Smooth muscle cell (in vitro differentiated cells): ENCODE measurements around the gene TCF20. TPM values are rescaled to one million over a fixed set of nuclear protein-coding genes. Genes with fewer than 3 reads are reported as not detected.

Experiments used
- DNase-seq: peaks from one replicate; lab custom pipeline; 2025; ENCODE audit not compliant: unreplicated experiment; lab: John Stamatoyannopoulos, UW
- H2AFZ ChIP-seq: fragments of 200-600 bp; sonication (generic); 2 replicates; pipeline ENCODE4 v1.6.0; 2016; ENCODE audit warnings: antibody characterized with exemption, low read depth, mild to moderate bottlenecking
- H3F3A ChIP-seq: fragments of 200-600 bp; sonication (generic); 2 replicates; pipeline ENCODE4 v1.6.0; 2017; ENCODE audit warnings: antibody characterized with exemption, low read depth
- H3K27ac ChIP-seq: fragments of 200-600 bp; sonication (generic); 2 replicates; pipeline ENCODE4 v1.5.1; 2016; ENCODE audit warnings: low read depth, mild to moderate bottlenecking
- H3K27me3 ChIP-seq: fragments of 200-600 bp; sonication (generic); 2 replicates; pipeline ENCODE4 v1.6.1; 2016; ENCODE audit warnings: low read depth, mild to moderate bottlenecking
- H3K36me3 ChIP-seq: fragments of 200-600 bp; sonication (generic); 2 replicates; pipeline ENCODE4 v1.5.1; 2016; ENCODE audit warnings: low read depth
- H3K4me1 ChIP-seq: fragments of 200-600 bp; sonication (generic); 2 replicates; pipeline ENCODE4 v1.5.1; 2016; ENCODE audit warnings: low read depth
- H3K4me2 ChIP-seq: fragments of 200-600 bp; sonication (generic); 2 replicates; pipeline ENCODE4 v1.6.0; 2016; ENCODE audit warnings: mild to moderate bottlenecking
- H3K4me3 ChIP-seq: fragments of 200-600 bp; sonication (generic); 2 replicates; pipeline ENCODE4 v1.5.1; 2016; ENCODE audit warnings: mild to moderate bottlenecking
- H3K79me2 ChIP-seq: fragments of 200-600 bp; sonication (generic); 2 replicates; pipeline ENCODE4 v1.6.0; 2016; ENCODE audit warnings: low read depth, mild to moderate bottlenecking
- H3K9ac ChIP-seq: fragments of 200-600 bp; sonication (generic); 2 replicates; pipeline ENCODE4 v1.6.0; 2016; ENCODE audit warnings: low read depth
- H3K9me3 ChIP-seq: fragments of 200-600 bp; sonication (generic); replicated peaks from 2 replicates; pipeline ENCODE4 v1.5.1; 2016; ENCODE audit warnings: low read depth
- H4K20me1 ChIP-seq: fragments of 200-600 bp; sonication (generic); 2 replicates; pipeline ENCODE4 v1.6.0; 2016; ENCODE audit warnings: low read depth
- CTCF ChIP-seq: fragments of 200-600 bp; sonication (generic); IDR thresholded peaks from 2 replicates; pipeline ENCODE4 v1.5.1; 2017; ENCODE audit warnings: borderline replicate concordance, mild to moderate bottlenecking, antibody characterized with exemption; ENCODE audit not compliant: insufficient read depth, poor library complexity, severe bottlenecking
- WGBS: methylation state at CpG from one replicate; pipeline ENCODE4 v1.1.7; 2016; ENCODE audit warnings: low lambda C conversion rate; 5-methylcytosine and 5-hydroxymethylcytosine counted together
- polyA plus RNA-seq: library from polyadenylated mRNA; unstranded; fragments of >200 nt; fragmentation: Nextera tagmentation; extraction: Ambion mirVana; gene quantifications from 2 replicates; pipeline ENCODE4 v1.2.1, GENCODE V29; 2016
- total RNA-seq: library from RNA; depleted of rRNA; stranded (reverse); fragments of >200 nt; gene quantifications from 2 replicates; pipeline ENCODE4 v1.2.3, GENCODE V29; 2014

Gene TCF20
- total and polyA plus RNA-seq, 2 experiments from 2014 or later, result 3.7 to 23.3 TPM

DNA sequence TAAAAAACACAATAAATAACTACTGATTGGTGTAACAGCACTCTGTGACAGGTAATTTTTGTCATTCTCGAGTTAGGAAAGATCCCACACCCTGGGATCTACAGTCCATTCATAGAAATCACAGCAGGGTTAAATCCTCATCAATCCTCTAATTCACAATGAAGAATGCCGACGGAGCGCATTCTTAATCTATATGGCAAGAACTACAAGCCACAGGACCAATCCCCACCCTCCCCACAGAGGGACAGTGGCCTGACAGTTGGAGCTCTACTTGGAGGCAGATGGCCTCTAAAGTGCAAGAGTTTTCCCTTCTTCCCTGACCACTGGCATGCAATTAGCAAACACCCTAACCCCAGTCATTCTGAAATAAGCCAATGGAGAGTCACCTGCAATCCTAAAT lies 34.2 kb downstream of the TCF20 start:
- no peak overlapping the region for H2AFZ ChIP-seq
- 82% methylated on average over 4 of the region's 4 CpGs for WGBS
- H3K4me2 ChIP-seq, result no peak overlapping the region
- H3K4me1 ChIP-seq, result peaks cover 7% of the 10 kb centered on the region
- H3F3A ChIP-seq, result peaks cover 12% of the 10 kb centered on the region
- H3K27me3 ChIP-seq, result no peaks in the 10 kb centered on the region
- no peak for TF ChIP-seq CTCF
- H3K9ac ChIP-seq, result no peak overlapping the region
- DNase-seq, result no peak
- no peak overlapping the region for H3K27ac ChIP-seq
- H3K36me3 ChIP-seq, result no peaks in the 10 kb centered on the region
- peaks cover 4% of the 10 kb centered on the region for H3K9me3 ChIP-seq
- peaks cover 78% of the 10 kb centered on the region for H3K79me2 ChIP-seq
- peaks cover 100% of the 10 kb centered on the region for H4K20me1 ChIP-seq
- H3K4me3 ChIP-seq, result no peak overlapping the region

DNA sequence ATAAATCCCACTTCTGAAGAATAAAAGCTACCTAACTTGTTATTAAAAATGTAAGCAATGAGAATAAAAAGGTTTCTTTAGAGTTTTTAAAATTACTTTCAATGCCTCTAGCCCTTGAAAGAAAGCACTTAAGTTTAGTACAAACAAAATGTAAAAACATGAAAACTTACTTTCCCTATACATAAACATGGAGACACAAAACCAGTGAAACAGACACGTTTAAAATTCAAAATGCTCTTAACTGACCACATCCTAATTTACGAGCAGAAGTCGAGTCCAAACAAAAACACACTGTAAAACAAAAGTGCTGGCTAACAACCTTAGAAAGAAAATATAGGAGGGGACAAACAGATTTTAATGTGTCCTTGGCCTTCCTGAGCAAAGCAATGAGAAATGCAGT lies 36.6 kb downstream of the TCF20 start:
- Histone ChIP-seq H3K79me2 (peaks cover 77% of the 10 kb centered on the region), H3K4me2 (no peak overlapping the region), H3F3A (peaks cover 12% of the 10 kb centered on the region), H2AFZ (no peak overlapping the region), H3K27me3 (no peaks in the 10 kb centered on the region), H4K20me1 (peaks cover 100% of the 10 kb centered on the region), H3K4me3 (no peak overlapping the region), H3K9ac (no peak overlapping the region), H3K36me3 (no peaks in the 10 kb centered on the region), H3K4me1 (peaks cover 7% of the 10 kb centered on the region), H3K9me3 (peaks cover 4% of the 10 kb centered on the region), H3K27ac (no peak overlapping the region)
- no peak for DNase-seq
- no peak for TF ChIP-seq CTCF
- WGBS, result 35% methylated on average over 3 of the region's 3 CpGs

DNA sequence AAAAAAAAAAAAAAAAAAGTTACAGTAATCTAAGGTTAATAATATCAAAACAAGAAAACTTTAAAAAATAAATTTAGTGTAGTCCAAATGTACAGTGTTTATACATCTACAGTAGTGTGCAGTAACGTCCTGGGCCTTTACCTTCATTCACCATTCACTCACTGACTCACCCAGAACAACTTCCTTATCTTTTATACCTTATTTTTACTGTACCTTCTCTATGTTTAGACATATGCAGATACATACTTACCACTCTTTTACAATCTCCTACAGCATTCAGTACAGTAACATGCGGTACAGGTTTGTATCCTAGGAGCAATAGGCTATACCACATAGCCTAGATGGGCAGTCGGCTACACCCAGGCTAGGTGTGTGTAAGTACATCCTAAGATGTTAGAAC lies 38.5 kb downstream of the TCF20 start:
- Histone ChIP-seq H3K36me3 (no peaks in the 10 kb centered on the region), H3F3A (no peaks in the 10 kb centered on the region), H4K20me1 (peaks cover 100% of the 10 kb centered on the region), H2AFZ (no peak overlapping the region), H3K27ac (no peak overlapping the region), H3K9ac (no peak overlapping the region), H3K4me2 (no peak overlapping the region), H3K4me1 (peaks cover 7% of the 10 kb centered on the region), H3K4me3 (no peak overlapping the region), H3K79me2 (peaks cover 86% of the 10 kb centered on the region), H3K27me3 (no peaks in the 10 kb centered on the region), H3K9me3 (no peaks in the 10 kb centered on the region)
- WGBS, result 96% methylated on average over 3 of the region's 3 CpGs
- no peak for TF ChIP-seq CTCF
- no peak for DNase-seq

- Histone ChIP-seq H4K20me1 (peaks cover 98% of the 10 kb centered on the region), H3K4me2 (no peak overlapping the region), H2AFZ (no peak overlapping the region), H3K79me2 (peaks cover 85% of the 10 kb centered on the region), H3K4me1 (no peaks in the 10 kb centered on the region), H3K27ac (no peak overlapping the region), H3K36me3 (no peaks in the 10 kb centered on the region), H3K9me3 (no peaks in the 10 kb centered on the region), H3K4me3 (no peak overlapping the region), H3F3A (no peaks in the 10 kb centered on the region), H3K9ac (no peak overlapping the region), H3K27me3 (no peaks in the 10 kb centered on the region)
- no peak for DNase-seq
- TF ChIP-seq CTCF, result no peak
- 93% methylated on average over 6 of the region's 6 CpGs for WGBS
These were observed 40.9 kb downstream of the TCF20 start for GRCh38 chr22:42229455-42230149.
